Stimulated activated CD8-positive, alpha-beta memory T cell treated with anti-CD3 and anti-CD28 coated beads, Interleukin-12 subunit alpha, Interleukin-12 subunit beta, amount 100 ng/mL, for 24 hours (primary cell): Measurements from ENCODE around the gene LRP1B.

Experiments
- DNase-seq: peaks from one replicate; pipeline ENCODE4 v3.0.0-alpha.2; 2020; ENCODE audit errors: extremely low read depth

The LRP1B gene

DNA sequence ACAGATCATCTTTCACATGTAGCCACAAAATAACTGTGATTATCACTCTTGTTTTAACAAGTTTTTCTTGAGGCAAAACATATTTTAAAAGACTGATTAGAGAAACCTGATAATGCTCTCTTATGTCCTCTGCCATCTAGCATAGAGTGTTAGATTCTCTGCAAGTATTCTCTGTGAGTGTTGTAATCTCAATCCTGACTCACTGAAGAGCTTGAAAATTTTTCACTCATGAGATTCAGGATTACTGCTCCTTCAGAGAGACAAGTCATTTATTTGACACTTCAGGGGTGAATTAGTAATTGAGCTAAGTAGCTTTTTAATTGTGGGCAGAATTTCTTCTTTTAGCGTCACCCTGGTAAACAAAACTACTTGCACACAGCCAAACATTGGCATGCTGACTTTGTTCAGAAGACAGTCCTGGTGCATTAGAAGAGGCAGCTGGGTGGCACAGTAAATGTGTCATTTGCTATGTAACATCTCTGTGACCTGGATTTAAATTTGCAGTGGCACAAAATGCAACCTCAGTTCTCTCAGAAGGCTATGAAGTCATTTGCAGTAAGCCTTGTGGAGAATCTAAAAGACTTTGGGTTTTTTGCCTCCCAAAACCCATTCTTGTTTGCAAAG is 172.9 kb downstream of the LRP1B start:
- no peak for DNase-seq

DNA sequence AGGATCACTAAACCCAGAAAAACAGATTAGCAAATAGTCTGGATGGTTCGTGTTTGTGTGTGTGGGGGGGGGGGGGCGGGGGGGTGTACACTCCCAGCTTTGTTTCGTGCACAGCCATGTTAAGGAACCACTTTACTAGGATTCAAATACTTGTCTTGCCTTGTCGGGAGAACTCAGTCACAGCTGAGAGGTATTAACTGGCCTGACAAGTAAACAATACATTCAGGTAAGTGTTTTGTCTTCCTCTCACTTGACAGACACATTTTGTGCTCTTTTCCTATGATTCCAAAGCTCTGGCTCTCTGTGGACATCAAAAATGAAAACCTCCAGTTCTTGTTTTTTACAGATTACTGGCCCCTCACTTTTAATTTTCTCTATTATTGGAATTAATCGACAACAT is 173.5 kb downstream of the LRP1B start:
- no peak for DNase-seq

DNA sequence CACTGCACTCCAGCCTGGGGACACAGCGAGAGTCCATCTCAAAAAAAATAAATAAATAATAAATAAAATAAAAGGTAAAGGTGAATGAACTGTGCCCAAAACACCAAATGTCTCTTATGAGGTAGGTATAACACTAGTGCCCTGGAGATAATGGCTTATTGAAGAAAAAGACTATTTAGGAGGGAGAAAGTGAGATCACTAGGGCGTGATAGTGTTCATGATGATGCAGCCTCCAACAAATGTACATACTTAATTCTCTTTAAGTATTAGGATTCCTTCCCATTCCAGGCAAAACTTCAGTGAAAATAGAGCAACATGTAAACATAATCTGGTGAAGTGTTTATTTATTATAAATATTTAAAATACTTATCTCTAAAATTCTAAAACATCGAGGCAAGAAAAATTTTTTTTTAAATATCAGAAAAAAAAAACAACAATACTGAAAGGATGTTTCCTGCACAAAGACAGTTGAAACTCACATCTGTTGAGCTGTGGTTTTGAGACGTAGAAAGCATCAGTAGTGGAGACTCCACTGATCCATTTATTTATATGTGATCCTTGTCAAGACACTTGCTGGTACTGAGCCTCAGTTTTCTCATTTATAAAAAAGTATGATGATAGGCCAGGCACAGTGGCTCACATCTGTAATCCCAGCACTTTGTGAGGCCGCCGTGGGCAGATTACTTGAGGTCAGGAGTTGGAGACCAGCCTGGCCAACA is 183.3 kb downstream of the LRP1B start:
- no peak for DNase-seq

DNA sequence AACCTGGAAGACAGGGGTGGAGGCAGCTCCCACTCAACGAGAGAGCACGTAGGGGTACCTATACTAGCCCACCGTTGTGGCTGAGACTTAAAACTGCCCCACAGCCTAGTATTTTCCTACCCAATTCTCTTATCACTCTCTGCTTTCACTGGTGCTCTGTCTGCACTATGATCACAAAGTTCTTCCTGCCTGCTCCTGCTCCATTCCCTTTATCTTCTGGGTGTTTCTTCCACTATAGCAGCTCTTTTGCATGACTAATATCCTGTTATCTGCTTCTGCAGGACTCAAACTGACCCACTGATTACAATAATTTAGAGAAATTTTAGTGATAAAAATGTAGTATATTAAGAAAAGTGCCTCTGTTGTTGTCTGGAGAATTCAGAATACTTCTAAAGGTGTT is 184.8 kb downstream of the LRP1B start:
- DNase-seq, result no peak

DNA sequence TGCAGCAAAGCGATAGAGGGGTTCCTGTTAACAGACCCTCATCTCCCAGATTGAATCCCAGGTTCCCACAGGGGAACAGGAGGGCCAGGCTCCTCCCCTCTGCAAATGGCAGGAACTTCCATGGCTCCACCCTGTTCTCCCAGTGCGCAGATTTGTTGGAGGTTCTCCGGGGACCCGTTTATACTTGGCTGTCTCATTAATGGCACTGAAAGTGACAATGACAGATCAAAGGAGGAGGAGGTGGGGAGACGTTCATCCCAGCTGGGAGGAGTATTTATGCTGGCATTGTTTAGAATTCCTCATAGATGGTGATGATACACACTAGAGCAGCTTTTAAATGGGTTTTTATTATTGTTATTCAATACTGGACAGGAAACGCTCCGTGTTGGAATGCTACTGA is 186.9 kb downstream of the LRP1B start:
- no peak for DNase-seq

DNA sequence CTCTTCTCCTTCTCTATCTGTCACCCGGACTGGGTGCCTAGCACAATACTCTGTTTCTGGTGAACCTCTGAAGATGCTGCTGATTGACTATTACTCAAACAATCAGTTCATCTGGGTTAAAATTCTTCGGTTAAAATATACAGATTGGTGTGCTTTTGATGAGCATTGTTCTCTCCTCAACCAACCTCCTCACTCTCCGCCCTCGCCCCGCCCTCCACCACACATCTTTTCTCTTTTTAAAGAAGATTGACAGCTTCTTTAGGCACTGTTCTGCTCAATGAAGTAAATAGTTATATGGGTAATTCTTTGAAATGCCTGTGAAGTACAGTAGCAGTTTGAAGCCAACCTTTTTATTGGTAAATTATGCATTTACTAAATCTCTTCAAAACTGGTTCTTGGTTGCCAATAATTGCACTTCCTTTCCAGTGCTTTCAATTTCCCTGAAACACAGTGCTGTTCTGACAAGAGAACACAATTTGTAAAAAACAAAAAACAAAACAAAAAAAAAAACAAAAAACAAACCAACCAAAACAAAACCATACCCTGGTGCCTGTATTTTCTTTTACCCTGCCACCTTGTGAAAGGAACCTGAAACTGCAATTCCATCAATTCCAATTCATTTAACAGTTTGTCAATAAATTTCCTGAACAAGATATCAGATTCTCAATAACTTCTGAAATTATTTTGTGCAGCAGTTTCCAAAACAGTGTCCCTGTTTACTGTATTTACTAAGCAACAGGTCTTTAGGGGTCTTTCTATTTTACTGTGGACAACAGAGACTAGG is 188.6 kb downstream of the LRP1B start:
- DNase-seq, result no peak

DNA sequence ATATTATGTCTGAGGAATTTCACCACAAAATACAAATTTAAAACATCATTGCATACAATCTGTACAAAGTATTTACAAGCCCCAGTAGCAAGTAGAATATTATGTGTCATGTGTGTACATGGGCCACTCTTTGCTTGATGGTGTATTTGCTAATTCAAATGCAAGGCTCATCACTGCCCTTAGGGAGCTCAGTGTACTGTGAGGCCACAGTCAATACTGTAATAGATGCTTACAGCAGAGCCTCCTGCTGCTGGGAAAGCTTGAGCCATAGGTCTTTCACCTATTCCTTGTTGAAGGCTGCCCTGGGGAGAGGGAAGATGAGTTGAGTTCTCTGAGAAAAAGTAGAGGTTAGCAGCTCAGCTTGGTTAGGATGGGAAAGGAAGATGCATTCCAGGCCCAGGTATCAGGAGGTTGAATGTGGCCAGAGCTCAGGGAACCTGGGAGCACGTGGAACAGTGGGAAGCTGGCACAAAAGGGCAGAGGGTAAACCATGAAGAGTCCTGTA is 189.6 kb downstream of the LRP1B start:
- DNase-seq, result no peak

DNA sequence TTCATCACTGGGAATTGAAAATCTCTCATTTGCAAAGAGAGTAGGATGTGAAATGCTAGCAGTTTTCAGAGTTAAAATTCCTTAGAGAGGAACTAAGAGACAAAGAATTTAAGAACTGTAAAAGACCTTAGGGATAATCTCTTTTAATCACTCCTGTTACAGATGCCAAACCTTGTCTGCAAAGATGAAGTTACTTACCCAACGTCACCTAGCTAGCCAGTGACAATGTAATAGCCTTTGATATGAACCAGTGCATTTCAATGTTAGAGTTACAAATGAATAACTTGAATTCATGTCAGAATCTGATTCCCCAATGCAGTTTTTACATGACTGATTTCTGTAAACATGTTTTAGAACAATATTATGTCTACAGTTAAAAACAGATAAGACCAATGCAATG is 190.1 kb downstream of the LRP1B start:
- no peak for DNase-seq

DNA sequence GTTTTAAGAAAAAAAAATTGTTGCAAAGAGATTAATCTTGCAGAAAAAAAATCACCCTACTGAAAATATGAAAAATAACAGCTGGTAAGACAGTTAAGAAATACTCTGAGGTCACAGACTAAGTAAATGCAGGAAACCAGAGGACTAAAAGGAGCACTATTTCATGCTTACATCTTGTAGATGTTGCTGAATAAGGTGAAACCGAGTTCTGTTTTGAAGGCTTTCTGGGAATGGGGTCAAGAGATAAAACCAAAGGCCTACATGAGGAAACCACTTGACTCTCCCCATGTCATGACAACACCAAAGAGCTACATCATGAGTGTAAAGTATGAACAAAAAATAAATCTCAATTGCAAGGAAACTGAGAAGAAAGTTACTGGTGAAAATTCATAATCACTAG is 197.6 kb downstream of the LRP1B start:
- no peak for DNase-seq

DNA sequence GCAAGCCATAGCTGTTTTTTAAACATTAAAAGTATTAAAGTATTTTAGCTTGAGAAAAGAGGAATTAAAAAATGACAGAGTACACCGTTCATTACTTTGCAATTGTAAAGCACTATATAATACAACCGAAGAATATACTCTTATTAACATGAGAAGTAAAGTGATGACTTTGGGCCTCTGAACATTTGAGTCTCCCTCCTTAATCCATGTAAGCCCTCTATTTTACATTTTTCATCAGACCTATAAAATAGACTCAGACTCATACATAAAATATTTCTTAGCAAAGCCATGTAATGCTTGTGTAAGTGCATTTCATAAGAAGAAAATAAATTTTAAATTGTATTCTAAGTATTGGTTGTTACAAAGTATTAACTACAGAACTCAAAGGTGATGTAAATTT is 198.6 kb downstream of the LRP1B start:
- no peak for DNase-seq

DNA sequence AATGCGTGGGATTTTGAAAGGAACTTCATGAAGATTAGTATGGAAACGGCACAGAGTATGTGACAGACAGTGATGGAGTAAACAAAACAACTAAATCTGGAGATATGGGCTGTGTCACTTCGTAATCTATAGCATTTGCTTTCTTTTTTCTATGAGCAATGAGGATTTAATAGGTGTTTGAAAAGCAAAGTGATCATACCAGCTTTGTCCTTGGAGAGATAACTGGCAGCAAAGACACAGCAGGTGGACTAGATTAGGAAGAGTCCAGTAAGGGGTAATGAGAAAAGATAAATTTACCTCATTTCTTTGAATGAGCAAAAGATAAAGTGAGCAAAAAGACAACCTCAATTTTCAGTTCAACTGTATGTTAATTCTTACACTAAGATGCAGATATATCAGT is 199.0 kb downstream of the LRP1B start:
- no peak for DNase-seq

DNA sequence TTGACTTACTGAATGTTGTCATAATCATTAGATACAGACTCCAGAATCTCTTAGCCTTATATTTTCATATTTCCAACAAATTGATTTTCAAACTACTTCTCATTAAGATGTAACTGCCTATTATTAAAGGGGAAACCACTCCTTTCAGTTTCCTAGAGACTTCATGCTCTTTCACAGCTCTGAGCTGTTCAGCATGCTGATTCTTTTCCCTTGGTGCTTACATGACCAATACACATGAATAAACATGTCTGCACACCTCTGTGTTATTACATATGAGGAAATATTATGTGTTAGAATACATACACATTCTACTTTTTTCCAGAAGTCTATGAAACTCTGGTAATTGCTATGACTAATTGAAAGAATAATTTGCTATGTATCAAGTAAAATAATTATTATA is 200.0 kb downstream of the LRP1B start:
- DNase-seq, result no peak

DNA sequence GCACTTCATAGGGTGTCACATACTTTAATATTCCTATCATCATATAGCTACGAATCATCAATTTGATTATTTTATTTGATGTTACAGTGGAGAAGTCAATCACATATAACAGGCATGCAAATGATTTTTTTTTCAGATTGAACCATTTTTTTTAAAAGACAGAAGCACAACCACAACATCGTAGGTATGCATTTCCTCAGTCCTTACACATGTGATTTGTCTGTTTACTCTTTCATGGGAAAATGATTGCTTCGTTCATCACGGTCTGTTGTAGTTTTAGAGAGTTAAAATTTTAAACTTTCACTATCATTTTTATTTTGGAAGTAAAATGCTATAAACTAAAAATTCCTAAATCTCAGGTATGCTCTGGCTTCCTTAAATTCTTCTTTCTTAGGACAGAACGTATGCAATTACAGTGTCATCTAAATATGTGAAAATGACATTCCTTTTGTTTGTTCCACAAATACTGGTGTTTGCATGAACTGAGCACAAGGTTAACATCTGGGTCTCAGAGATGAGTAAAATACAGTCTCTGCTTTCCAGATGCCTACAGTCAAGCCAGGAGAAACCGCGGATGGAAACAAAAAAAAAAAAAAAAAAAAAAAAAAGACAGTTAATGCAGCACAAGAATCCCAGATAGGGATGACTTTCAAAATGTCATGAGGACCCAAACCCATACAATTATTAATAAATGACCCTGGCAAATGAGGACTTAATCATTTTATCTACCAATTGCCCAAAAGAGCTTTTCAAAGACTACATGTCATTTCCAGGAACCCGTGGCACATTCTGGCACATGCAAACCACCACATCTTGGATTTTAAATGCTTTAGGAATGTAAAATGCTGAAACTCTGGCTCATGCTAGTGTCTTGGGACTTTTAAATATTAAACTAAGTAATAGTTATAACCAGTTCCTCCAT is 201.2 kb downstream of the LRP1B start:
- DNase-seq, result no peak

DNA sequence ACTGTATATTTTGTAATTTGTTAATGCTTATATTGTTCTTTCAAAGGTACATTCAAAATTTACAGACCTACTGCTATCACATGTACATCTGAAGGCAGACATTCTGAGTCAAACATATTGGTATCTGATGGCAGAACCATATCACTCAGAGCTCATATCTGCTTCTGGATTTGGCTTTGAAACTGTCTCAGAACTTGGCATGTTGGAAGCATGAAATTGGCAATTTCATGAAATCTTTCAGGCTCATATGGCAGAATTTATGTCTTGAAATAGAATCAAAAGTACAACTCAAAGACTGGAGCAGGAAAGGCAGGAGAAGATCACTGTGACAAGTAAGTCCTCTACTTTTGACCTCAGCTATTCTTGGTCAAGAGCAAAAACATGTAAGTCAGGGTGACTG is 202.3 kb downstream of the LRP1B start:
- DNase-seq, result no peak

DNA sequence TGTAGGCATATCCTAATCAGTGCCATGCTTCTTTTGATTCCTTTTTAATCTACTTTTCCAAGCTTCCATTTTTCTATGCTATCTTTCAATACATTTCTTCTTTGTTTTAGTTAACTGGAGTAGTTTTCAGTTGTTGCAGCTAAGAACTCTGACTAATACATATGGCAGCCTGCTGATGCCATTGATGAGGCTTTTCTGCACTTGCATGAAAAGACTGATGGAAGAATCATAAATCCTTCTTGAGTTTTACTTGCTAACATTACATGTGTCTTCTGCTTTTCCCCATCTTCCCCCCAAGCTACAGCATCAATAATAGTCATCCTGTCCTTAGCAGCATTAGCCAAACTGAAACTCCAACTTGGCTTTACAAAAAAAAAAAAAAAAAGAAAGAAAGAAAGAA is 203.3 kb downstream of the LRP1B start:
- no peak for DNase-seq

DNA sequence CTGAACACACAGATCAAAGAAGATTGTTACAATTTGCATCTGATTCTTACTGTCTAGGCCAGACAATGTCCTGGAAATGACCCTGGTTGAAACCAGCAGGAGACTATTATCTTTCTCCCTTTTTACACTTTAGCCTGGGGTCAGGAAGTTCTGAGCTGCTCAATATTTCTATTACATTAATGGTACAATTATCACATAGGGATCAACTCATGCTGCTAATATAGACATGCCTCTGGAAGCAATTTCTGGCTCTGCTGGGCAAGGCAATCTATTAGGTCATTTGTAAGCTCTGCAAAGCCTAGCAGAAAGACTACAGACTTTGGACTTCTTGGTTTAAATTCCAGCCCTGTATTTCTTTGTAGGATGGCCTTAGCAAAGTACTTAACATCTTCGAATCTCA is 205.3 kb downstream of the LRP1B start:
- DNase-seq, result no peak

DNA sequence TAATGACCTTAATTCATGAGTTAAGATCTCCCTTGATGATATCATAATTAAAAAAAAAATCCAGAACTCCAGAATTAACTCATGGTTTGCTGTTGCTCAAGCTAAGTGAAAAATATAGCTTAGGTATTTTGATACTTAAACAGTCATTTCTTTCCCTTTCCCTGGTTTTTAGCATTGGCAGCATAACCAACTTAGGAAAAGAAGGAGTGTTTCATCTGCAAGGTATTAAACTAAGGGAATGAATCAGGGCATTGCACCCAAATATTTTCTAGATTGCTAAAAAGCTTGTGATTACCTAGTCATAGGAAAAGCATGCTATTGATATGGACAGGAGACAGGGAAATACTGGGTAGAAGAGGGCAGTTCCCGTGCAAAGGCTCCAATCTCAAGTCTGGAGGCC is 207.2 kb downstream of the LRP1B start:
- DNase-seq, result no peak

DNA sequence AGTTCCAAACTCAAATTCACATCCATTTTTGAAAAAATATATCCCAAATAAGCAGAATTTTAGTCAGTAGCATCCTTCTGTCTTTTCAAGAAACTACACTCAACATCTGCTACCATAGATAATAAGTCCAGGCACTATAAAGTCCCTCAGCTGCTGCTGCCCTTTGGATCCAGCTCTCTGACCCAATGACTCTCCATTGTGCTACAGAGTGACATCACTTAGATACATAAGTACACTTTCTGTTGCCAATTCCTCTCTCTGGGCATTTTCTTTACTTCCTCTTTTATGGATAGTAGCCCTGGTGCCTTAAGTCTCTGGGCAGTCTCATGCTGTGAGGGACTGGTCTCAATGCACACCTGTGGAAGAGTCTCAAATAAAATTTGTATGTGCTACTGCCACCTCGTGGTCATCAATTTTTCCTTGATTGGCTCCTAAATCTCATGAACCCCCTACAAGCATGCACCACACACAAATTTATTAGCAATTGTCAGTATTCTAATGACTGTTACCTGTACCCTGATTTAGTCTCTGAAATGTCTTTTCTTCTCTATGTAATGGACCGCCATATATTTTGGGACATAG is 219.2 kb downstream of the LRP1B start:
- no peak for DNase-seq

DNA sequence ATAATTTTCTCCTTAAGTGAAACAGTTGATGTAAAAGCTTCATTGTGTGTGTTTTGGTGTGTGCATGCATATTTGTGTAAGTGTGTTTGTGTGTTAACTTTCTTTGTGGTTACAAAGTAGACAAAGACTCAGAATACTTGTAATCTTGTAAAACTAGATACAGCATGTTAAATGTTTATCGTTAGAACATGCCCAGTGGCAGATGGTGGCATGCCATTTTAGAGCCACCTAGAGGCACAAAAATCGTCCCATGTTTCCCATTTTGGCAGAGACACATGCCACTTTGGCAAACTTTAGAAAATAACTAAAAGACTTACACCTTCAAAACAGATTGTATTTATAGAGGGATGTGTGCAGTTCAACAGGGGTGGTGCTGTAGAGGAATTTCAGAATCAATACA is 224.1 kb downstream of the LRP1B start:
- no peak for DNase-seq

DNA sequence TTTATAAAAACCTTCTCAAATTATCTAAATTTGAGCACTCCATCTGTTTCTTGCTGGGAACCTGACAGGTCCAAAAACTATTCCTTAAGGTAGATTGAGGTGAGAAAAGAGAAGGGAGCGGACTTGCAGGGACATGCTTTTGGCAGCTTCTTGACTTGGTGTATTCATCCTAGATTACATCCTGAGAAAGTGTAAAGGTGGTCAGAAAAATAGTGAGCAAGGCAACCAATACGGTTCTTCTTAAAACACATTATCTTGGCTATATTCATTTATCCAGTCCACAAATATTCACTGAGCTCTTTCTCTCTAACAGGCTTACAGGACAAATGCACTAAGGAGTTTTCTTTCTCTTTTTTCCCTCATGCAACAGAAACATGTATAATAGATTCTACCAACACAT is 230.0 kb downstream of the LRP1B start:
- DNase-seq, result no peak

DNA sequence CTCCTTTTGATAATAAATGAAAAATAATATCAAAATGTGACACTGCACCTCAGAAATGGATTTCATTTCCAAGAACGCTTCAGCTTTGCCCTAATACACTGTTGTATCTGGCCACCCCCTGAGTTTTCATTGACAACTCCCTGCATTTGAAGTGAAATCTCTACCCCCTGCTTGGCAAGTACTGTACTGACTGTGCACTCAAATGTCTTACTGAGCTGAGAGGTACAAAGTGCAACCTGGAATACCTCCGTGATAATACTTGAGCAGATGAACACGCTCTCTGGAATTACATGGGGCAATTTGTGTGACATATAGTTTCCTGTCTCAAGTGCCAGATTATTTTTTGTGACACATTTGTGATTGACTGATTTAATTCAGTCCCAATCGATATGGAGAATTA is 231.1 kb downstream of the LRP1B start:
- DNase-seq, result no peak

DNA sequence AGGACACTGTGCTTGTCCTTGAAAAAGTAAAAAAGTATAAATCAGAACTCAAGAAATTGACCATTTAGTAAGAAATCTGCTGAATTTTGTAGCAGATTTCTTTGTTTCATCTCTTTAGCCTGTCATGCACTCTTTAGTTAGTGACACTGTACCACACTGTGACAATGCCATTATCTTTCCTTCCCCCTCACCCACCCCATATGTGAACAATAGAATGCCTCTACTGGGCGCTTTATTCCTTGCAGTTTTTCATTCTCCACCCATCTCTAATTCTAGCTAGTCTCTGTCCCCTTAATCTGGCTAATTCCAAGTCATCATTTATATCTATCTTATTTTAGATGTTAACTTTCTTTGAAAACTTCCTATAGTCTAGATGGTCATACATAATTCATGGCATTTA is 241.0 kb downstream of the LRP1B start:
- no peak for DNase-seq
